Measurements from ENCODE around the gene CA5B.

- TF ChIP-seq CTCF (IDR thresholded peaks at IDR 0.05), result peak; percentile 62
- no peak for TF ChIP-seq EZH2 (IDR thresholded peaks at IDR 0.05; ENCODE audit: borderline replicate concordance, insufficient read depth, low read depth, low read length, poor library complexity, severe bottlenecking)
Observed at GRCh38 chrX:15761564-15762191, 23.6 kb downstream of the CA5B start.
